Measurements from ENCODE around the gene PRR22. TPM values are rescaled to one million over a fixed set of nuclear protein-coding genes. Genes with fewer than 3 reads are reported as not detected.
"Not testable (repeated sequence)": the region's sequence is repeated elsewhere in the genome, so short reads cannot be mapped to it uniquely, and the experiment has no call there.

The PRR22 gene
- total RNA-seq, 2 donors from 2014 or later = 3.8 to 3.9 TPM

DNA sequence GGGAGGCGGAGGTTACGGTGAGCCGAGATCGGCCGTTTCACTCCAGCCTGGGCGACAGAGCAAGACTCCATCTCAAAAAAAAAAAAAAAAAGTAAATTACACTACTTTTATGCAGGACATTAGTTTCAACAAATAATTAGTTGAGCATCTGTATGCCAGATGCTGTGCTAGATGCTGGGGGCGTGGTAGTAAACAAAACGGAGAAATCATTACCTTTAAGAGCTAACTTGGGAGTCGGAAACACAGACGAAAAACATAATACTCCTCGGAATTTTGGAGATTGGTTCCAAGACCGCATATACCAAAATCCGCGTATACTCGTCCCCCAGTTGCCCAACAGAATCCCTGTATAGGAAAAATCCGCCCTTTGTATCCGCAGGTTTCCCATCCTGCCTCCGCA lies 7.7 kb upstream of the PRR22 start:
- DNase-seq (no peak), ATAC-seq (no peak)
- H3K4me3 Mint-ChIP-seq = no peak overlapping the region
- no peaks in the 10 kb centered on the region for H3K27me3 Mint-ChIP-seq
- H3K4me1 Mint-ChIP-seq = peaks cover 10% of the 10 kb centered on the region
- H3K9me3 ChIP-seq (ENCODE audit: control insufficient read depth, low read length, poor library complexity, severe bottlenecking) = no peaks in the 10 kb centered on the region
- no peak overlapping the region for H3K27ac Mint-ChIP-seq
- H3K36me3 Mint-ChIP-seq (ENCODE audit: low read depth) = peaks cover 7% of the 10 kb centered on the region

DNA sequence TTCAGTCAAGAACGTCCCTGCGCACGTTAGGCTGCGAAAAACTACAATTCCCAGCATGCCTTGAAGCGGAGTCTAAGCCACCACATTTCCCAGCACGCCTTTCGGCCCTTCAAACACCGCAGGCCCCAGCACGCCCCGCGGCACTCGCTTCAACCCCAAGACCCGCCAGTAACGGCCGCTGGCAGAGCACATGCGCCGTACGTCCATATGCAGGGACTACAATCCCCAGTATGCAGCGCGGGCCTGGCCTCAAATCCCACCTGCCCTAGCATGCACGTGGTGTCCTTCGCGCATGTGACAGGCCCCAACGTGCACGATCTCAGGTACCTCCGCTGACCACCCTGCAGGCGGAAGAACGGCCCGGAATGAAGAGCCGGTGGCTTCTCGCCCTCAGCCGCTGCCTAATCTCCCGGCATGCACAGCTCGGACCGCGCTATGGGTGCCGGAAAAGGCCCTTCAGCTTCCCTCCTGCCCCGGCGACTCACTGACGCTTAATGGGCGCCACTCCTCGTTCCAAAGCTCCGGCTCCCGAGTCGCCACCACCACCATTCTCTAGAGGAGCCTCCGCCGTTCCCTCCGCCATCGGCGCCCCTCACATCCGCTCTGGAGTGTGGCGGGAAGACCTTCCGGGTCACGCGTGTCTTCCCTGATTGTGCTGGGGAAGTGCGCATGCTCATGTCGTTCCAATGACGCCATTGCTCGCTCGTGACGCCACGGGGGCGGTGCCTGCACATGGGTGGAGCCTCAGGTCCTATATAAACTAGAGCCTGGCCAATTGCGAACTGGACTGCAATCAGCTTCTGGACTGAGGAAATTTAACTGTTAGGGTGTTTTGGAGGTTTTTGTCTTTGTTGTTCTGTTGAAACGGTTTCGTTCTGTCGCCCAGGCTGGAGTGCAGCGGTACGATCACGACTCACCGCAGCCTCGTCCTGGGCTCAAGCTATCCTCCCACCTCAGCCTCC lies 6.3 kb upstream of the PRR22 start, which contains the start of gene DUS3L:
Gene DUS3L, minus strand, starts transcription at position 605 of the 962 bp plus-strand sequence. Its CDS starts 22 bp downstream, at position 583.
- DNase-seq = peak; percentile 88 to 93 (median 89)
- H3K27ac Mint-ChIP-seq = peak within 1 kb of the TSS; percentile 95
- ATAC-seq = peak; percentile 95
- peaks cover 11% of the 10 kb centered on the region for H3K36me3 Mint-ChIP-seq (ENCODE audit: low read depth)
- H3K4me1 Mint-ChIP-seq = peaks cover 10% of the 10 kb centered on the region
- H3K9me3 ChIP-seq (ENCODE audit: control insufficient read depth, low read length, poor library complexity, severe bottlenecking) = no peaks in the 10 kb centered on the region
- peak within 1 kb of the TSS; percentile 93 for H3K4me3 Mint-ChIP-seq
- no peaks in the 10 kb centered on the region for H3K27me3 Mint-ChIP-seq

DNA sequence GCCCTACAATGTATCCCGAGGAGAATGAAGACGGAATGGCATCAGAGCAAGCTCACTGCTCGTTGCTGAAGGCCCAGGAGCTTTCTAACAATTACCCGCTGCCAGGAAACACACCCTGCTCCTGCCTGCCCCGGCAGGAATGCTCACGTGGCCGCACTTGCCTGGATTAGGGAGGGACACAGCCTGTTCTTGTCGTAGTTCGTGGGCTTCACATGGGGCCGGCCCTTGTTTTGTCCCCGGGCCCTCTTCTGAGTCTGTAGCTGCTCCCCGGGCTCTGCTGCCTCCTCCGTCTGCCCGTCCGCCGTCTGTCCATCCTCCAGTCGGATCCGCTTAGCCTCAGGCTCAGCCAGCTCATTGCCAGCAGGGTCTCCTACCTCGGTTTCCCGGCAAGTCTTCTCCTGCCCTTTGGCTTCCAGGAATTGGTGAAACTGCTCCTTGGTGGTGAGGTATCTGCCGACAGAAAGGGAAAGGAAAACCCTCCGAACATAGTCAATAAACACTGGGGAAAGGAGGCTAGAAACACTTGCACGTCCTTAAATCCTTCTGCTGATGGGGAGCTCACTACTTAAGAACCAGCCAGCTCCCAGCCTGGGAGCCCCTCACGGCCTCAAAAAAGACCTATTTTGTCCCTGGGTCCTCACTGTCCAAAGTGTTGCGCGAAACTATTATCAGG lies 5.5 kb upstream of the PRR22 start:
- no peaks in the 10 kb centered on the region for H3K27me3 Mint-ChIP-seq
- H3K36me3 Mint-ChIP-seq (ENCODE audit: low read depth) = peaks cover 11% of the 10 kb centered on the region
- H3K4me1 Mint-ChIP-seq = peaks cover 10% of the 10 kb centered on the region
- no peaks in the 10 kb centered on the region for H3K9me3 ChIP-seq (ENCODE audit: control insufficient read depth, low read length, poor library complexity, severe bottlenecking)
- peak overlapping the region; percentile 93 for H3K4me3 Mint-ChIP-seq
- no peak for ATAC-seq
- peak overlapping the region; percentile 95 for H3K27ac Mint-ChIP-seq
- DNase-seq = no peak

DNA sequence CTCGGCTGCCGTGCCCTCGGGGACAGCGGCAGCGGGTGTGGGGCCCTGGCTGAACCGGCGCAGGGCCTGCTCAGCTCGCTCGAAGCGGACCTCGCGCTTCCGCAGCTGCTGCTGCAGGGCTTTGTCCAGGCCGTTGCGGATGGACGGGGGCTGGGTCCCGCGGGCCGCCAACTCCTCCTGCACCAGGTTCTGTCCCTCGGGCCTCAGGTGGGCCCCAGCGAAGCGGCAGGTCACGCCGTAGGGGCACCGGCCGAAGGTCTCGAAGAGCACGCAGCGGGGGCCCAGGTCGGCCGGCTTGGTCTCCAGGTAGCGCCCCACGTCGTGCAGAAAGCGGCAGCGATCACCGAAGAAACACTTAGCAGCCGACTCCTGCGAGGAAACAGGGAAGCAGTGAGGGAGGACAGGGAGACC lies 4.8 kb upstream of the PRR22 start:
- peak overlapping the region; percentile 95 for H3K27ac Mint-ChIP-seq

DNA sequence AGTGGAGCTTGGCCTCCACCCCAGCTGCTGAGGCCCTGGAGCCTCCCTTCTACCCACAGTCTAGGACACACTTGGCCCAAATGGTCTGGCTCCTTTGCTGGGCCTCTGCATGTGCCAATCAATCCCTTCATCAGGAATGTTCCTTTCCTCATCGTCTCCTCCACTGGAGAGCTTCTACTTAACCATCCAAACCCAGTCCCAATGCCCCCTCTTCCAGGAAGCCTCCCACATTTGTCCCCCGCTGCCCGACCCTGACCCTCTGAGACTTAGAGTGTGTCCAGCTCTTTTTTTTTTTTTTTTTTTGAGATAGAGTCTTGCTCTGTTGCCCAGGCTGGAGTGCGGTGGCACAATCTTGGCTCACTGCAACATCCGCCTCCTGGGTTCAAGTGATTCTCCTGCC lies 3.9 kb upstream of the PRR22 start:
- no peak overlapping the region for H3K27ac Mint-ChIP-seq
- peak overlapping the region; percentile 39 for H3K4me3 Mint-ChIP-seq
- ATAC-seq = no peak
- no peaks in the 10 kb centered on the region for H3K27me3 Mint-ChIP-seq
- no peaks in the 10 kb centered on the region for H3K9me3 ChIP-seq (ENCODE audit: control insufficient read depth, low read length, poor library complexity, severe bottlenecking)
- no peak for DNase-seq
- peaks cover 10% of the 10 kb centered on the region for H3K4me1 Mint-ChIP-seq
- H3K36me3 Mint-ChIP-seq (ENCODE audit: low read depth) = peaks cover 11% of the 10 kb centered on the region

More for the DNA sequence above, 4.8 kb upstream of the PRR22 start:
- Mint-ChIP-seq H3K4me1 (peaks cover 10% of the 10 kb centered on the region), H3K4me3 (no peak overlapping the region), H3K27me3 (no peaks in the 10 kb centered on the region), H3K36me3 (ENCODE audit: low read depth) (peaks cover 11% of the 10 kb centered on the region)
- no peak for DNase-seq
- no peaks in the 10 kb centered on the region for H3K9me3 ChIP-seq (ENCODE audit: control insufficient read depth, low read length, poor library complexity, severe bottlenecking)
- no peak for ATAC-seq

DNA sequence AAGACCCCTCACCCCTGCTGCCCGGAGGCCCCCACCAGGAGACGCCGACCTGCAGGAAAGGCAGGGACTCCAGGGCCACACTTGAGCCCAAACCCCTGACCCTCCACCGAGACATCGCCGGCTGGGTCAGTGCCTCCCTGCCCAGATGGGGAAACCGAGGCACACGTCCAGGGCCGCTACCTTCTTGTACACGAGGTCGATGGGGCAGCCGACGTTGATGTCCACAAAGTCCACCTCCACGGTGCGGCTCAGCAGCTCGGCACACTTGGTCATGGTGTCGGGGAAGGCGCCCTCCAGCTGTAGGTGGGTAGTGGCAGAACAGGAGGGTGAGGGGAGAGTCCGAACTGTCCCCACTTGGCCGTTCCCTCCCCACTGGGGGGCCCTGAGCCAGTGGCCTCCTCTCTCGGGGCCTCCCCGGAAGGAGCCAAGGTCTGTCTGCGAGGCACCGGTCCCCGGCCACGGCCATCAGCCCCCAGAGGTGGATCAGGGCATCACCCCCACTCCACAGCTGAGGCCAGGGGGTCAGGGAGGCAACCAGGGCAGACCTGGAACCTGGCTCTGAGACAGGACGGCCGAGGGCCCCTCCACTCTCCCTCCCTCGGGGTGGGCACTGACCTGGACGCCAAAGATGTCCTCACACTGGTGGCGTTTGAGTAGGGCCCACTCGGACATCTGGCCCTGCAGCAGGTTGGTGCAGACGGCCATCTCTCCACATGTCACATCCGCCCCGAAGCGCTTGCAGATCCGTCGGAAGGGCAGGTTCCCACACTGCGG lies 3.0 kb upstream of the PRR22 start:
- H3K4me1 Mint-ChIP-seq = peaks cover 10% of the 10 kb centered on the region
- H3K27me3 Mint-ChIP-seq = no peaks in the 10 kb centered on the region
- no peaks in the 10 kb centered on the region for H3K9me3 ChIP-seq (ENCODE audit: control insufficient read depth, low read length, poor library complexity, severe bottlenecking)
- ATAC-seq (no peak), DNase-seq (no peak)
- H3K4me3 Mint-ChIP-seq = peak overlapping the region; percentile 39
- no peak overlapping the region for H3K27ac Mint-ChIP-seq
- peaks cover 11% of the 10 kb centered on the region for H3K36me3 Mint-ChIP-seq (ENCODE audit: low read depth)

DNA sequence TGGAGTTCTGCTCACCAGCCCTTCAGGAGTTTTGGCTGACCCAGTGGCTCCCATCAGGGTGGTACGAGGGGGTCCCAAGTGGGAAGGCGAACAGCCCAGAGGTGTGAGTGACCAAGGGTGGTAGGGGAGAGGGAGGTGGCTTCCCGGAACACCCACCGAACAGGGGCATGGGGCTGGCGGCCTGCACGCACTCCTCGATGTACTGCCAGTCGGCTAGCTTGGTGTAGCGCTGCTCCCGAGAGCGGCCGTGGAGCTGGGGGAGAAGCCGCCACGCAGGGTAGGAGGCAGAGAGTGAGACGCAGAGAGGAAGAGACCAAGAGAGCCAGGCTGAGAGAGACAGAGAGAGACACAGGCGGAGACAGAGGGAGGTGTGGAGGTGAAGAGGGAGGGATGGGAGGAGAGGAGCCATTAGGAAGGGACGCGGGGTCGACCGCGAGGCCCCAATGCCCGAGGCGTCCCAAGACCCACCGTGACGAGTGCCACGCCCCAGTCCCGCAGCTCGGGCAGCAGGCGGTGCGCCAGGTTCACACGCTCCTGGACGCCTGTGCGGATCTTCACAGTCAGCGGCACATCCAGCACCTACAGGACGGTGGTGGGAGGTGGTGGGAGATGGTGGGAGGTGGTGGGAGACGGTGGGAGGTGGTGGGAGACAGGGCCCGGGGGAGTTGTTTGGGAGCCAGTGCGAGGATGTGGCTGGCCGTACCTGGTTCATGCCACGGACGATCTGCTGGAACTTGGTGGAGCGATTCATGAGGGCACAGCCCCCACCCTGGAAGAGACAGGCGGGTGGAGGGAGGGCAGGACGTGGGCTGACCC lies 2.3 kb upstream of the PRR22 start:
- Mint-ChIP-seq H3K36me3 (ENCODE audit: low read depth) (peaks cover 11% of the 10 kb centered on the region), H3K27ac (peak overlapping the region; percentile 73)

DNA sequence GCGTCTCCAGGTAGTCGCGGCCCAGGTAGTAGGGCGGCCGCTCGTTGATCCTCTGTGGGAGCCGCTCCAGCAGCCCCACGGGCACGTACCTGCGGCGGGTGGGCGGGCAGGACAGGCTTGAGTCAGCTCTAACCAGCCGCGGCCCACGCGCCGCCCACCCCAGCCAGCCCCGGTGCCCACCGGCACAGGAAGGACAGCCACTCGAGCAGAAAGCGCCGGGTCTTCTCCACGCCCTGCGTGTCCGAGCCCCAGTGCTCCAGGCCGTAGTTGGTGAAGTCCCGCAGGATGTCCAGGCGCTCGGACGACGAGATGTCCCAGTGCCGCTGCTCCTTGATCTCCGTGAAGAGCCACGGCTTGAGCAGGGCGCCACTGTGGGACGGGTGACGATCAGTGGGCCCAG lies 877 bp upstream of the PRR22 start:
- no peaks in the 10 kb centered on the region for H3K9me3 ChIP-seq (ENCODE audit: control insufficient read depth, low read length, poor library complexity, severe bottlenecking)
- Mint-ChIP-seq H3K4me3 (no peak overlapping the region), H3K4me1 (peaks cover 9% of the 10 kb centered on the region), H3K27me3 (no peaks in the 10 kb centered on the region), H3K27ac (no peak overlapping the region), H3K36me3 (ENCODE audit: low read depth) (peaks cover 10% of the 10 kb centered on the region)
- DNase-seq (no peak), ATAC-seq (no peak)

More for the DNA sequence above, 2.3 kb upstream of the PRR22 start:
- no peaks in the 10 kb centered on the region for H3K27me3 Mint-ChIP-seq
- H3K4me3 Mint-ChIP-seq = no peak overlapping the region
- peaks cover 10% of the 10 kb centered on the region for H3K4me1 Mint-ChIP-seq
- no peaks in the 10 kb centered on the region for H3K9me3 ChIP-seq (ENCODE audit: control insufficient read depth, low read length, poor library complexity, severe bottlenecking)
- DNase-seq = no peak
- no peak for ATAC-seq

DNA sequence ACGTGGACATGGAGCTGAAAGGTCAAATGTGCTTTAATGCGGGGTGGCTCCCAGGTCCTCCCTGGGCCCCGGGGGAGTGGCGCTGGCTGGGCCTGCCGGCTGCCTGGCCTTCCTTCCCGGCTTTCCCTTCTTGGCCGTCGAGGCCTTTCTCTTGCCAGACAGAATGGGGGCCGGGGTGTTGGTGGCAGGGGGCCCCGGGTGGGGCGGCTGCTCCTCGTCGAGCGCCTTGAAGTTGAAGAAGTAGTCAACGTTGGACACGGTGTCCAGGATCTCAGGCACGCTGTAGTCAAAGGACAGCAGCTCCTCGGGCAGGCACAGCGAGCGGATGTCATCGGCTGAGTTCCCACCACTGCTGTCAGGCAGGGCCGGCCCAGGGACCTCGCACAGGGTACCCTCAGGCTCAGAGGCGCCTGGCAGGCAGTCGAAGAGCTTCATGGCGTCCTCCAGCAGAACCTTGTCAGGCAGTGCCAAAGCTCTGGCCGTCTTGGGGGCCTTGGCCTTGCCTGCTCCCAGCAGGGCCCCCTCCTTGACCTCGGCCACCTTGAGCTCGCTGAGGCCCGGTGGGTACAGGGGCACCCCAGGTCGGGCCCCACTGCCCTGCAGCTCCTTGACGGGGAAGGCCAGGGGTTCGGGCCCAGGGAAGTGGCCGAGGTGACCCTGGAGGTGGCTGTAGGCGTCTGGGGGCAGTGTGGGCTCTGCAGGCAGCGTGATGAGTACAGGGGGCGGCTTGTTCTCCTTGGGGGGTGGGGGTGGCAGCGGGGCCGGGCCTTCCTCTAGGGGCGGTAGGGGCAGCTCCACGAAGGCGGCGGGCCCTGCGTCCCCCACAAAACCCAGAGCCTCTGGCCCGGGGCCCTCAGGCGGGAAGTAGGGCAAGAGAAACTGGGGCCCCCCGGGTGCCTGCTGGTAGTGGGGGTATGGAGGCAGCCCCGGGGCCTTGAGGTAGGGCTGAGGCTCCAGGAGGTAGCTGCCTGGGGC lies 1.3 kb downstream of the PRR22 start:
- Mint-ChIP-seq H3K27me3 (no peaks in the 10 kb centered on the region), H3K36me3 (ENCODE audit: low read depth) (peaks cover 4% of the 10 kb centered on the region), H3K4me1 (no peaks in the 10 kb centered on the region), H3K27ac (no peak overlapping the region), H3K4me3 (no peak overlapping the region)
- H3K9me3 ChIP-seq (ENCODE audit: control insufficient read depth, low read length, poor library complexity, severe bottlenecking) = no peaks in the 10 kb centered on the region
- ATAC-seq = peak; percentile 12
- no peak for DNase-seq

DNA sequence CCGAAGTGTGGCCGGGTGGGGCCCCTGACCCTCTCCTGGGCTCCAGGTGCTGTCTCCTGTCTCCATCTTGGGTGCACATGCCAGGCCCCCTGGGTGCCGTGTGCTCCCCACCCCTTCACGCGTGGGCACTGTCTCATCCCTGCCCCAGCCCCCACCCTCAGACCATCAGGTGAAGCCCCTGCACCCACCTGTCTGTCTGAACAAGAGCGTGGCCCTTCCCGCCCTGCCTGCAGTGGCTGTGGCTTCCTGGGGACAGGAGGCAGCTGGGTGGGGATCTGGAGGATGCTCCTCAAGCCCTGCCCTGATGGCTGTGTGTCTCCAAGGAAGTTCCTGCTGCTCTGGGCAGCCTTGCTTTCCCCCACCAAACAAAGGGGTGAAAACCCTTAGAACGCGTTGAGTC lies 2.2 kb downstream of the PRR22 start:
- Mint-ChIP-seq H3K36me3 (ENCODE audit: low read depth) (peaks cover 4% of the 10 kb centered on the region), H3K27ac (no peak overlapping the region), H3K4me3 (no peak overlapping the region), H3K4me1 (no peaks in the 10 kb centered on the region), H3K27me3 (no peaks in the 10 kb centered on the region)
- H3K9me3 ChIP-seq (ENCODE audit: control insufficient read depth, low read length, poor library complexity, severe bottlenecking) = no peaks in the 10 kb centered on the region
- DNase-seq = no peak
- ATAC-seq = no peak

DNA sequence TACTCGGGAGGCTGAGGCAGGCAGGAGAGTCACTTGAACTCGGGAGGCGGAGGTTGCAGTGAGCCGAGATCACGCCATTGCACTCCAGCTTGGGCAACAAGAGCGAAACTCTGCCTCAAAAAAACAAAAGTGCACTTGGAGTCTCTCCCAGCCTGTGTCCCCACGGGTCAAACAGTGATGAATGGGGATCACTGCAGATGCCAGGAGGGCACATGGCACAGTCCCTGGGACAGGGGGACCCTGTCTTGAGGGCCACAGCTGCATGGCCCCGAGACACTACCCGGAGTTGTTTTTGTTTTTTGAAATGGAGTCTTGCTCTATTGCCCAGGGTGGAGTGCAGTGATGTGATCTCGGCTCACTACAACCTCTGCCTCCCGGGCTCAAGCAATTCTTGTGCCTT lies 3.6 kb downstream of the PRR22 start:
- not testable (repeated sequence) for H3K9me3 ChIP-seq (ENCODE audit: control insufficient read depth, low read length, poor library complexity, severe bottlenecking); ATAC-seq; H3K4me1 Mint-ChIP-seq; DNase-seq; H3K4me3 Mint-ChIP-seq; H3K27me3 Mint-ChIP-seq; H3K36me3 Mint-ChIP-seq (ENCODE audit: low read depth); H3K27ac Mint-ChIP-seq

All from T-helper 17 cell (primary cell).